ENCODE results near the gene ARHGAP20. TPM values are rescaled to one million over a fixed set of nuclear protein-coding genes. Genes with fewer than 3 reads are reported as not detected.

Gene ARHGAP20
- total RNA-seq, 1 experiment from 2014 or later: not detected

- no peak for DNase-seq (ENCODE audit: low read depth)
- in situ Hi-C loops (cut with HindIII; ENCODE audit: low pct_unique_long_range_greater_than_20kb, low sequenced_read_pairs): no loop called here
These were observed 16.6 kb upstream of the ARHGAP20 start for GRCh38 chr11:110728883-110729282.

GRCh38 chr11:110728476-110728875 lies 16.2 kb upstream of the ARHGAP20 start:
- no peak for DNase-seq (ENCODE audit: low read depth)
- in situ Hi-C loops (cut with HindIII; ENCODE audit: low pct_unique_long_range_greater_than_20kb, low sequenced_read_pairs): no loop called here

GRCh38 chr11:110724358-110724757 lies 12.1 kb upstream of the ARHGAP20 start:
- no peak for DNase-seq (ENCODE audit: low read depth)
- in situ Hi-C loops (cut with HindIII; ENCODE audit: low pct_unique_long_range_greater_than_20kb, low sequenced_read_pairs): no loop called here

- DNase-seq (ENCODE audit: low read depth): no peak
- in situ Hi-C loops (cut with HindIII; ENCODE audit: low pct_unique_long_range_greater_than_20kb, low sequenced_read_pairs): no loop called here
These were observed 8.4 kb upstream of the ARHGAP20 start for GRCh38 chr11:110720431-110721275.

- DNase-seq (ENCODE audit: low read depth): no peak
- in situ Hi-C loops (cut with HindIII; ENCODE audit: low pct_unique_long_range_greater_than_20kb, low sequenced_read_pairs): no loop called here
These were observed 4.1 kb upstream of the ARHGAP20 start for GRCh38 chr11:110716361-110716760.

- DNase-seq (ENCODE audit: low read depth): no peak
These were observed 3.3 kb upstream of the ARHGAP20 start for GRCh38 chr11:110715541-110715940.

GRCh38 chr11:110713449-110713776 lies 1.2 kb upstream of the ARHGAP20 start:
- in situ Hi-C loops (cut with HindIII; ENCODE audit: low pct_unique_long_range_greater_than_20kb, low sequenced_read_pairs): no loop called here
- DNase-seq (ENCODE audit: low read depth): no peak

More at GRCh38 chr11:110715541-110715940, 3.3 kb upstream of the ARHGAP20 start:
- in situ Hi-C loops (cut with HindIII; ENCODE audit: low pct_unique_long_range_greater_than_20kb, low sequenced_read_pairs): no loop called here

- in situ Hi-C loops (cut with HindIII; ENCODE audit: low pct_unique_long_range_greater_than_20kb, low sequenced_read_pairs): no loop called here
- peak; percentile 10 for DNase-seq (ENCODE audit: low read depth)
These were observed 617 bp upstream of the ARHGAP20 start for GRCh38 chr11:110712659-110713448.

- in situ Hi-C loops (cut with HindIII; ENCODE audit: low pct_unique_long_range_greater_than_20kb, low sequenced_read_pairs): no loop called here
- no peak for DNase-seq (ENCODE audit: low read depth)
These were observed 825 bp downstream of the ARHGAP20 start for GRCh38 chr11:110711448-110711775.

- DNase-seq (ENCODE audit: low read depth): no peak
- in situ Hi-C loops (cut with HindIII; ENCODE audit: low pct_unique_long_range_greater_than_20kb, low sequenced_read_pairs): no loop called here
These were observed 1.4 kb downstream of the ARHGAP20 start for GRCh38 chr11:110710628-110711381.

- DNase-seq (ENCODE audit: low read depth): no peak
- in situ Hi-C loops (cut with HindIII; ENCODE audit: low pct_unique_long_range_greater_than_20kb, low sequenced_read_pairs): no loop called here
These were observed 7.9 kb downstream of the ARHGAP20 start for GRCh38 chr11:110704210-110704864.

- in situ Hi-C loops (cut with HindIII; ENCODE audit: low pct_unique_long_range_greater_than_20kb, low sequenced_read_pairs): no loop called here
- no peak for DNase-seq (ENCODE audit: low read depth)
These were observed 20.3 kb downstream of the ARHGAP20 start for GRCh38 chr11:110691926-110692325.

- DNase-seq (ENCODE audit: low read depth): no peak
- in situ Hi-C loops (cut with HindIII; ENCODE audit: low pct_unique_long_range_greater_than_20kb, low sequenced_read_pairs): no loop called here
These were observed 22.9 kb downstream of the ARHGAP20 start for GRCh38 chr11:110689306-110689705.

- DNase-seq (ENCODE audit: low read depth): no peak
- in situ Hi-C loops (cut with HindIII; ENCODE audit: low pct_unique_long_range_greater_than_20kb, low sequenced_read_pairs): no loop called here
These were observed 32.8 kb downstream of the ARHGAP20 start for GRCh38 chr11:110679323-110679975.

GRCh38 chr11:110675548-110675947 lies 36.7 kb downstream of the ARHGAP20 start:
- in situ Hi-C loops (cut with HindIII; ENCODE audit: low pct_unique_long_range_greater_than_20kb, low sequenced_read_pairs): no loop called here
- no peak for DNase-seq (ENCODE audit: low read depth)

- DNase-seq (ENCODE audit: low read depth): no peak
- in situ Hi-C loops (cut with HindIII; ENCODE audit: low pct_unique_long_range_greater_than_20kb, low sequenced_read_pairs): no loop called here
These were observed 46.4 kb downstream of the ARHGAP20 start for GRCh38 chr11:110665689-110666465.

- no peak for DNase-seq (ENCODE audit: low read depth)
- in situ Hi-C loops (cut with HindIII; ENCODE audit: low pct_unique_long_range_greater_than_20kb, low sequenced_read_pairs): no loop called here
These were observed 56.3 kb downstream of the ARHGAP20 start for GRCh38 chr11:110655967-110656366.

Data from Caki2 (cell line).